GM13976 (cell line): ENCODE data around the gene ESRRB.

Source experiments
- DNase-seq: peaks from one replicate; pipeline ENCODE4 v3.0.0; 2012; ENCODE audit warnings: low spot score
- in situ Hi-C: fragments of 300-500 bp; cut with MboI; formaldehyde crosslinking; loops from one replicate; pipeline ENCODE4 v1.12.0; 2022; ENCODE audit warnings: low sequenced_read_pairs, mixed read lengths, inconsistent platforms; ENCODE audit not compliant: unreplicated experiment
- TF ChIP-seq, protein P1 (sequence below): IDR thresholded peaks from 2 replicates; pipeline ENCODE4 v1.5.1; 2012; ENCODE audit warnings: borderline replicate concordance, mild to moderate bottlenecking; ENCODE audit not compliant: insufficient read depth; ENCODE audit errors: extremely low read depth, missing control alignments, control extremely low read depth

ESRRB gene

DNA sequence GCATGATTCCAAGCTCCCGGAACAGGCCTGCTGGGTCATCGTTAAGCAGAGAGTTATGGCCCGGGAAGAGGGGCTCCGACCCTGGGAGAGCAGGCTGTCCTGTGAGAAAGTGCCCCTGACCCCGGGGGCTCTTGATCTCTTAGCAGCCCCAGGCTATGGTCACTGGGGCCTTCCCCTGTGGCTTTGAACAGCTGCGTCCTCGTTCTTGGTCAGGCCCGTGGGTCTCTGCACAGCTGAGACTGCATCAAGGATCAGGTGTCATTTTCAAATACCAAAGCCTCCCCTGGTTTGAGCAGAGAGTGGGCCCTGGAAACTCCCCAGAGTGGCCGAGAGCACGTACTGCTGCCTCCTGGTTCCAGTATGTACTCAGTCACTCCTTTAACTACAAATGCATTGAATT is 114.8 kb downstream of the ESRRB start:
- TF ChIP-seq, protein P1, sequence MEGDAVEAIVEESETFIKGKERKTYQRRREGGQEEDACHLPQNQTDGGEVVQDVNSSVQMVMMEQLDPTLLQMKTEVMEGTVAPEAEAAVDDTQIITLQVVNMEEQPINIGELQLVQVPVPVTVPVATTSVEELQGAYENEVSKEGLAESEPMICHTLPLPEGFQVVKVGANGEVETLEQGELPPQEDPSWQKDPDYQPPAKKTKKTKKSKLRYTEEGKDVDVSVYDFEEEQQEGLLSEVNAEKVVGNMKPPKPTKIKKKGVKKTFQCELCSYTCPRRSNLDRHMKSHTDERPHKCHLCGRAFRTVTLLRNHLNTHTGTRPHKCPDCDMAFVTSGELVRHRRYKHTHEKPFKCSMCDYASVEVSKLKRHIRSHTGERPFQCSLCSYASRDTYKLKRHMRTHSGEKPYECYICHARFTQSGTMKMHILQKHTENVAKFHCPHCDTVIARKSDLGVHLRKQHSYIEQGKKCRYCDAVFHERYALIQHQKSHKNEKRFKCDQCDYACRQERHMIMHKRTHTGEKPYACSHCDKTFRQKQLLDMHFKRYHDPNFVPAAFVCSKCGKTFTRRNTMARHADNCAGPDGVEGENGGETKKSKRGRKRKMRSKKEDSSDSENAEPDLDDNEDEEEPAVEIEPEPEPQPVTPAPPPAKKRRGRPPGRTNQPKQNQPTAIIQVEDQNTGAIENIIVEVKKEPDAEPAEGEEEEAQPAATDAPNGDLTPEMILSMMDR = no peak
- peak; percentile 51 for DNase-seq
- in situ Hi-C loops = no loop called here

DNA sequence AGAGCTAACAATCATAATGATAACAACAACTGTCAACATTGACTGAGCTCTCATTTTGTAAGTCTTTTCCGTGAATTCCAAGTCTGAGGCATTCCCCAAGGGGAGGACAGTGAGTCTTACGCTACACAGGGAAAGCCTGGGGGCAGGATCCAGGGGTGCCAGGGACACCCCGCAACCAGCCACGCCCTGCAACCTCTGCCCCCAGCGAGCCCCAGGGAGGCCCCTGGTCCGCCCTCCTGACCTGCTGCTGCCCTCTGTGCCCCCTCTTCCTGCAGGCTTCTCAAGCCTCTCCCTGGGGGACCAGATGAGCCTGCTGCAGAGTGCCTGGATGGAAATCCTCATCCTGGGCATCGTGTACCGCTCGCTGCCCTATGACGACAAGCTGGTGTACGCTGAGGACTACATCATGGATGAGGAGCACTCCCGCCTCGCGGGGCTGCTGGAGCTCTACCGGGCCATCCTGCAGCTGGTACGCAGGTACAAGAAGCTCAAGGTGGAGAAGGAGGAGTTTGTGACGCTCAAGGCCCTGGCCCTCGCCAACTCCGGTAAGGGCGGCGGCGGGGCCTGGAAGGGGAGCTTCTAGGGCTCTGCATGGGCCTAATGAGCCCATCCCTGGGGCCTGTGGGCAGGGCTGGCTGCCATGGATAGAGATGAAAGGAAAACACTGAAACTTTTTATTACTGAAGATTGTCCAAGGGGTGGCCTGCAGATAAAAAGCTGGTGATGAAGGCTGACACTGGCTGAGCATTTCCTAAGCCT is 115.4 kb downstream of the ESRRB start:
- DNase-seq = no peak
- in situ Hi-C loops = no loop called here
- TF ChIP-seq, protein P1 = no peak

DNA sequence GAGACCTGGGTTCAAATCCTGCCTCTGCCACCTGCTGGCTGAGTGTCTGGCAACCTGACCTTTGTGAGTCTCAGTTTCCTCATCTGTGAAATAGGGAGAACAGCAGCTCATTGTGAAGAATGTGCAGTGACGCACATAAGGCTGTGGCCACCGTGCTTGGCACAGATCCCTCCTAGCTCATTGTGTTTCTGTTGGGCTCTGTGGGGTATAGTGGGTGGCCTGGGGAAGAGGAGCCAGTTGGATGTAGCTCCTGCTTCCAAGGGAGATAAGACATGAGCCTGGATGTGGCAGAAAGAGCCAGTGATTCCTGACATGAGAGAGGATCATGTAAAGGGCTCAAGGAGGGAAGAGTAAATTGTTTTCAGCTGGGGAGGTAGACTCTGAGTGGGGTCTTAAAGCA is 120.0 kb downstream of the ESRRB start:
- DNase-seq = no peak
- in situ Hi-C loops = no loop called here
- TF ChIP-seq, protein P1 = no peak

DNA sequence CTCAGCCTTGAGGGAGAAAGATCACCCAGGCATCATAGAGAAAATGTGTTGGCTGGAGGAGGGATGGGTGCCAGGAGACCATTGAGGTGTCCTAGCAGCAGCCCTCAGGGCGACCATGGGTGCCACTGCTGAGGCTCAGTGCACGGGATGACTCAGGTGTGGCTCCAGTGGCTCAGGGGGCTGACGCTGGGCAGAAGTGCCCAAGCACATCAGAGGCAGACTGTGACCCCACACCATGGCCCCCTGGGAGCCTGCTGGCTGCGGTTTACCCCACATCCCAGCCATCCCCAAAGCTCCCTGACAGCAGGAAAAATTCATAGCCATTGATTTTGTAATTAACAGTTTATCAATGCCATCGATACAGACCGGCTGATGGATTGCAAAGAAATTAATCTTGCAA is 120.7 kb downstream of the ESRRB start:
- in situ Hi-C loops = no loop called here
- DNase-seq = no peak
- TF ChIP-seq, protein P1 = no peak

DNA sequence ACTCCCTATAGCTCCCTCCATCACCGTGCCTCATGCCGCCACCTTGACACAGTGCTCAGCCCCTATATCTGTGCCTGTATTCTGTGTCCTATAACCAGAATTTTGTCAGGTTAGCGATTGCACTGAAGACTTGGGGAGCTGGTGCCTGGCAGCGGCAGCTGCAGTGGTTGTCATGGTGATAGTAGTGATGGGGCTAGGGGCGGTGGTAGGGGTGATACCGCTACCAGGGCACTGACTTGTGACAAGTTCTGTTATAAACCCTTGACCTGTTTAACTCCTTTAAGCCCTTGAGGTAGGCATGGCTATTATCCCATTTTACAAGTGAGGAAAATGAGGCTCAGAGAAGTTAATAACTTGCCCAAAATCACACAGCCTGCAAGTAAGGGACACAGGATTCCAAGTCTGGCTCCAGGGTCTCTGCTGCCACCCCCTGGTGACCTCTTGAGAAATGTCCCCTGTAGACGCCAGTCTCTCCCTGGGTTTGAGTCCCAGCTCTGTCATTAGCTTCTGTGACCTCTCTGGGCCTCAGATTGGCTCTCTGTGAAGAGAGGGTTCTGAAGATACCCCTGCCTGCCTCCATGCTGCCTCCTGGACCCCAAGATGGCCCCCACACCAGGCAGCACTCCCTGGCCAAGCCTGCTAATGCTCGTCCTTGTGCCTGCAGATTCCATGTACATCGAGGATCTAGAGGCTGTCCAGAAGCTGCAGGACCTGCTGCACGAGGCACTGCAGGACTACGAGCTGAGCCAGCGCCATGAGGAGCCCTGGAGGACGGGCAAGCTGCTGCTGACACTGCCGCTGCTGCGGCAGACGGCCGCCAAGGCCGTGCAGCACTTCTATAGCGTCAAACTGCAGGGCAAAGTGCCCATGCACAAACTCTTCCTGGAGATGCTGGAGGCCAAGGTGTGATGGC is 121.9 kb downstream of the ESRRB start:
- in situ Hi-C loops = no loop called here
- no peak for DNase-seq
- TF ChIP-seq, protein P1 = no peak

DNA sequence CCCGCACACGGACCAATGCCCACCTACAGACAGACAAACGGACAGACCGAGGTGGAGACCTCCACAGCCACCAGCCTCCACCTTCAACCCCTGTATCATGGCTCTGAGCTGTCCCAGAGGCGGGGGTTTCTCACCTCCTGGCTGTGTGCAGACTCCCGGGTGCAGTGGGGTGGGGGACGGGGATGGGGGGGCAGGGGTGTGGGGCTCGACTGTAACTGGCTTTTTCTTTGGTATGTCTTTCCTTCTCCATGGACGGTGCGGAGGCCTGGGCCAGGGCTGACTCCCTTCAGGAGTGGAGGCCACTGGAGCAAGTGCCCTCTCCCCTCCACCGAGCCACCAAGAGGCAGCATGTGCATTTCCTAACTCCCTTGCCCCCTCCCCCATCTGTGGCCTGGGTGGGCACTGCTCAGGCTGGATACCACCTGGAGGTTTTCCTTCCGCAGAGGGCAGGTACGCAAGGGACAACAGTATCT is 122.6 kb downstream of the ESRRB start:
- DNase-seq = no peak
- in situ Hi-C loops = no loop called here
- TF ChIP-seq, protein P1 = no peak
